Activated naive CD8-positive, alpha-beta T cell treated with anti-CD3 and anti-CD28 coated beads, Interleukin-2, amount 50 U/mL, for 16 hours (primary cell): ENCODE results near the gene CYTH4.
"Not testable (repeated sequence)": the region's sequence is repeated elsewhere in the genome, so short reads cannot be mapped to it uniquely, and the experiment has no call there.

Source experiments
- DNase-seq: peaks from one replicate; pipeline ENCODE4 v3.0.0-alpha.2; 2020; ENCODE audit warnings: low read depth, low spot score

CYTH4 gene, protein sequence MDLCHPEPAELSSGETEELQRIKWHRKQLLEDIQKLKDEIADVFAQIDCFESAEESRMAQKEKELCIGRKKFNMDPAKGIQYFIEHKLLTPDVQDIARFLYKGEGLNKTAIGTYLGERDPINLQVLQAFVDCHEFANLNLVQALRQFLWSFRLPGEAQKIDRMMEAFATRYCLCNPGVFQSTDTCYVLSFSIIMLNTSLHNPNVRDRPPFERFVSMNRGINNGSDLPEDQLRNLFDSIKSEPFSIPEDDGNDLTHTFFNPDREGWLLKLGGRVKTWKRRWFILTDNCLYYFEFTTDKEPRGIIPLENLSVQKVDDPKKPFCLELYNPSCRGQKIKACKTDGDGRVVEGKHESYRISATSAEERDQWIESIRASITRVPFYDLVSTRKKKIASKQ

DNA sequence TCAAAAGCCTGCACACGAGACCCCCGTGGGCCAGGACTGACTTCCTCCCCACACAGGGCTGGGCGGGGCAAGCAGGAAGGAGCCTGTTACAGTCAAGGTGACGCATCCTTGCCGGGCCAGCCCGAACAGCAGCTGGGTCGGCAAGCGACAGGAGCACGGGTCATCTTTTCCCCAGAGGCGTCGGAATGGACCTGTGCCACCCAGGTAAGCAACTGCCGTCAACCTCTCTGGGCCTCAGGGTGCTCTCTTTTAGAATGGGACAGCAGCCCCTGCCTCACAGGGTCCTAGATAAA is at the start of gene CYTH4:
Gene CYTH4, plus strand, starts transcription at position 124 of the 293 bp plus-strand sequence. Its CDS starts 62 bp downstream, at position 186.
- DNase-seq = peak; percentile 49

DNA sequence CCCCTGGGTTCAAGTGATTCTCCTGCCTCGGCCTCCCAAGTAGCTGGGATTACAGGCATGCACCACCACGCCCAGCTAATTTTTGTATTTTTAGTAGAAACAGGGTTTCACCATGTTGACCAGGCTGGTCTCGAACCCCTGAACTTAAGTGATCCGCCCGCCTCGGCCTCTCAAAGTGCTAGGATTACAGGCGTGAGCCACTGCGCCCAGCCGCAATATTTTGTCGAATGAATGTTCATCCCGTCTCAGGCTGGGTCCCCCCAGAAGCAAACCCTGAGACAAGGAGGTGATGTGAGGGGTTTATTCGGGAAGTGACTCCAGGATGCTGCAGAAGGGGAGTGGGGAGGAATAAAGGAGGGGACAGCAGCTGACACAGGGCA is 48.9 kb upstream of the CYTH4 start:
- not testable (repeated sequence) for DNase-seq

DNA sequence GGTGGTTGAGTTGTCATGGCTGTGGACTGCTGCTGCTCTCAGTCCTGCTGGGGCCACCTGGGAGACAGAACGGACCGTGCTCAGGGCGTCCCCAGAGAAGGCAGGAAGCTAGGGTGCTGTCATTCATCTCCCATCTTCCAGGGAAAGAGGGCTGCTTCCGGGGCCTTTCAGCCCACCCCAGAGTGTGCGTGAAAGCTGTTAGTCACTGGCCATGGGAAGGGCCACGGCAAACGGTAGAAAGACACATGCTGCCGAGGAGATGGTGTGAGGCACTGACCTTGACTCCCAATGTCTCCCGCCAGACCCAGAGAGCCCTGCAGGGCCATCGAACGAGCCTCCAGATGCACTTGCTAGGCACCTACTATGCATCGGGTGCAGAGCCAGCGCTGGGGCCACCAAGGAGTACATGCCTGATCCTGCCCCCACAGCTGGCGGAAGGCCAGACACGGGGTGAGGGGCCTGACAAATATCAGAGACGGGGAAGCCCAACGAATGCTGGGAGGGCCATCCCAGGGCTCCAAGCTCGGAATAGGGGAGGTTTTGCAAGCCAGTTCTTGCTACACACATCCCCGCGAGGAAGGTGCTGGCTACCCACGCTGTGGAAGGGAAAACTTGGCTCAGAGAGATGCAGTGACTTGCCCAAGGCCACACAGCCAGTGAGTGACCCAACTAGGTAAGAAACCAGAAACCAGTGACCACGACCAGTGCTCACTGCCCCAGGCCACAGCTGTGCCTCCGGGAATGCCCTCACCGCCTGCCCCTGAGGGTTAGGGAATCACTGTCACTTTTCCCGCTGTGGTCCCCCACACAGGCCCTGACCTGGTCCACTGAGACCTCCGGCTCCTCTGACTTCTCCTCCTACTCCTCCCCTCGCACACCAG is 48.3 kb upstream of the CYTH4 start:
- DNase-seq = no peak

DNA sequence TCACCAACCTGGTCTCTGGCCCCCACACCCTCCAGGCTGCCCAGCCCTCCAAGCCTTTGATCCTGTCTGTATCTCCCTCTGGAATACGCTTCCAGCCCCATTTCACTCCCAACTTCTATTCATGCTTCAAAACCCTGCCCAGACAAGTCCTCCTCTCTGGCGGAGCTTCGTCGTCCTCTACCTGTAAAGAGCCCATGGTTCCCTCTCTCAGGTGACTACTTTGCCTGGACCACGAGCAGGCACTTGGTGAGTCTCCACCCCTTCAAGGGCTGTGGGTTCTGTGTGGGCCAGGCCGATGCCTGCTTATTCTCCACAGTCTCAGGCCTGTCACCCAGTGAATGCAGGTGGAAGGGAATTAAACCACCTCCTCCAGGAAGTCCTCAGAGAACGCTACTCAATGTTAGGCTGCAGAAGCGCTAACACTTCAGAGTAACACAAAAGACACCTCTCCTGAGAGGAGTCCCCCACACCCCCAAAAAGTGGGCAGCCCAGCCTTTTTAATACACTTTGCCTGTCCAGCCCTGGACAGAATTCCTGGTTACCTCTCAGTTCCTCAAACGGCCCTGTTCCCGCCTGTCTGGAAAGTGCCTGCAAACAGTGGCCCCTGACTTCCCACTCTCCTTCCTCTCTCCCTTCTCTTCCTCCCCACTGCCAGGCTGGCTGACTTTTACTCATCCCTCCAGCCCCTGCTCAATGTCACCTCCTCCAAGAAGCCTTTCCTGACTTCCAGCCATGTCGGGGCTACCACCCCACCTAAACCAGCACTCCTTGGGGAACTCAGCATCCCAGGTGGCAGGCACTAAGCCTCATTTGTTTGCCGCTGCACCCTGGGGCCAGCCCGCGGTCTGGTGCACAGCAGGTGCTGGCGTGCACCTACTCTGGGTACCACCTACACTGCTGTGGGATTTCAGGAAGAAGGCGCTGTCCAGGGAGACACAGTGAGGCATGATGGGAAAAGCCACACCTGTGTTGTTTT is 47.3 kb upstream of the CYTH4 start:
- no peak for DNase-seq

DNA sequence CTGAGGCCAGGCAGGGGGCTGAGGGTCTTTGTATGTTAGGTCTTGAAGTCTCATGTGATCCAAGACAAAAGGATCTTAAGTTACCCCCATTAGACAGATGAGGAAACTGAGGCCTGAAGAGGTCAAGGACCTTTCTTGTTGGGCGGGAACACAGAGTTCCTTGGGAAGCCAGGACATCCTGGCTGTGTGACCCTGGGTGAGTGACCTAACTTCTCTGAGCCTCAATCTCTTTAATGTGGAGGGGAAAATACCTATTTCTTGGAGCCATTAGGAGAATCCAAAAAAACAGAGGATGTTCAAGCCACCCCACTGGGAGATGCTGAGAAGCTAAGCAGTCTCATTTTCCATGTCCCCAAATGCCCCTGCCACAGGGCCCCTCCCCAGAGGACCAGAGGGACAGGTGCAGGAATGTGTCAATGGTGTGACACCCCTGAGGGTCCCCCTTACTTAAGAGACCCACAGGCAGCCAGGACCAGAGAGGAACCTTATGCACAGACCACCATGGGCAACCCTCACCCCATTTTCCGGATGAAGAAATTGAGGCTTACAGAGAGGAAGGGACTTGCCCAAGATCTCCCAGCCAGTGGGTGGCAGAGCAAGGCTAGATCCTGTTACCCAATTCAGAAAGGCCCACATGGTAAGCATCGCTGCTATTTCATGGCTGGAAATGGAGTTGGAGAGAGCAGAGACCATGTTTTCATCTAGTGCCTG is 46.3 kb upstream of the CYTH4 start:
- no peak for DNase-seq

DNA sequence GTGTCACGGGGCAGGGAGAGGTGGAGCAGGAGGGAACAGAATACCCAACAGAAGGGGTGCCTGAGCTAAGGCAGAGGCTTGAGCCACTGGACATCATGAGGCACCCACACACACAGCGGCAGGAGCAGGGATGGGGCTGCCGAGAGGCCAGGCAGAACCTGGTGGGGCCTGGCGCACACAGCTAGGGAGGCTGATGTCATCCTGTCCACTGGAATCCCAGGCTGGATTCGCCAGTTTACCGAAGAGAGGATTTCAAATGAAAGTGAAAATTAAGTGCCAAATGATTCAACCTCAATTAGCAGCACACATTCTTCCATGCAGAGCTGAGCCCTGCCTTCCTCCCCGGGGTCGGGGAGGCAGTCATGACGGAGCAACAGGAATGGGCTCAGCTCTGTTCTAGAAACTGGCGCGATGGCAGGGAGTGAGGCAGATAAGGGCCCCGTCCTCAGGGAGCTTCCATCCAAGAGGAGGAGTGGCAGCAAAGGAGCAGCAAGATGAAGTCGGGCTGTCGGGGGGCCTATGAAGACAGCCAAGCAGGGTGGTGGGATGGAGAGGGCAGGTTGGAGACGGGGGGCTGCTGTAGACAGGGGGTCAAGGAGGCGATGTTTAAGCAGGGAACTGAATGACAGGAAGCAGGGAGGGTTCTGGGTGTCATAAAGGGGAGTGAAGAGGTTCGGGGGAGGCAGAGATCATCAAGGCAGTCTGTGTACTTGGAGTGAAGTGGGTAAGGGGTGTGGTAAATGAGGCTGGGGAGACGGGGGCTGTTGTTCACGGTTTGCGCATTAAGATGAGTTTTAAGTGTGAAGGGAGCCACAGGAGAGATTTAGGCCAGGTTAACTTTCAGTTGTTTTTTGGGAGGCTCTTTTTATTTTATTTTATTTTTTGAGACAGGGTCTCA is 44.7 kb upstream of the CYTH4 start:
- no peak for DNase-seq

DNA sequence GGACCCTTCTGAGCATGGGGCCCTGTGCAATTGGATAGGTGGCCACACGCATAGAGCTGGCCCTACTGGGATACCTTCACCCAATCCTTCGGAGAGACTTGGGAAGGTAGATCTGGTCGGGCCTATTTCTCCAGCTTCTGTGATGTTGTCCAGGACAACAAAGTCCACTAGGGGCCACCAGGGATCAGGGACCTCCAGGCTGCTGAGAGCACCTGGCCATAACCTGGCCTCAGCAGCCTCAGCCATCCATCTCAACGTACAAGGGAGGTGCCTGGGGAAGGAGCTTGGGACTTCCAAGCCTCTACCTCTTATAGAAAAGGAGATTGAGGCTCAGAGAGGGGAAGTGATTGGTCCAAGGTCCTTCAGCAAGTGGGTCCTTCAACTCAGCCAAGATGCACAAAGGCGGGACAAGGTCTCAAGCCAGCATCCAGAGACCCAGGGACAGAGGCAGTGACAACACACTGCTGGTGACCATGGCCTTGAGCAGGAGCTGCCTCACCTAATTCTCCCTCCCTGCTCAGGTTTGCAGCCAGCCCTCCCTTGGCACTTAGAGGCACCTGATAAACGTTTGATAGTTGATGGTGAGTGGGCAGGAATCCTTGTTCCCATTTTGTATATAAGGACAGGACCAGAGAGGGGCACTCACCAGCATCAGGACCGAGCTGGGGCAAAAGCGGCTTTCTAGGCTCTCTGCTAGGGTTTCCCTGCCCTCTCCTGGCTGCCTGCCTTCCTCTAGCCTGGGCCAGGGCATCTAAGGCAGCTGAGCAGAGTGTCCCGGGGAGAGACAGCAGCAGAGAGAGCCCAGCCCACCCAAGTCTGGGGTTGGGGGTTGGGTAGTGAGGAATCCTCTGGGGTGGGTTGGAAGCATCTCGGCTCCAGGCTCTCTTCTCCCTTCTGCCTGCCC is 42.7 kb upstream of the CYTH4 start:
- DNase-seq = no peak

DNA sequence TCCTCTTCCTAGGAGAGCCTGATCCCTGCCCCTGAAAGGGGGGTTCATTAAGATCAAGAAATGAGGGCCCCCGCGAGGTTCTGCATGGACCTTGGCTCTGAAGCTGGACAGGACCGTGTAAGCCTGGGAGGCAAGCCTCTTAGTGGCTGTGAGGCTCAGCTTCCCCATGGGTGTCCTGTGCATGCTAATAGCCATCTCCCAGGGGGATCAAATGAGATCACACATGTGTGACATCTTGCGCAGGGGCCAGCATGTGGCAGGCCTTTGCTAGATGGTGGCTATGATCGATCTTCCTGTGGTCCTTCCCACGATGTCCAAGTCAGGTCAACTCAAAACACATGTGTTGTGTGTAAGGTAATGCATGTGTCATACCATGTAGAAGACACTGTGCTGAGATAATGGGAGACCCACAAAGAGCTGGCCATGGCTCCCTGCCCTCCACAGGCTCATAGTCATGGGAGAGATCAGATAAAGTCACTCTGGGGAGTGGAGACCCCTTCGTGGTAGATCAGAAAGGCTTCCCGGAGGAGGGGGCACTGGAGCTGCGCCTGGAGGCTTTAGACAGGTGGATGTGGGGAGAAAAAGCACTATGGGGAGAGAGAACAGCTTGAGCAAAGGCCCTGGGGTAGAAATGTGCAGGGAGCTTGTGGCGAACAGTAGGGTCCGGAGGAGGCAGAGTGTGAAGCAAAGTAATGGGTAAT is 41.9 kb upstream of the CYTH4 start:
- no peak for DNase-seq

DNA sequence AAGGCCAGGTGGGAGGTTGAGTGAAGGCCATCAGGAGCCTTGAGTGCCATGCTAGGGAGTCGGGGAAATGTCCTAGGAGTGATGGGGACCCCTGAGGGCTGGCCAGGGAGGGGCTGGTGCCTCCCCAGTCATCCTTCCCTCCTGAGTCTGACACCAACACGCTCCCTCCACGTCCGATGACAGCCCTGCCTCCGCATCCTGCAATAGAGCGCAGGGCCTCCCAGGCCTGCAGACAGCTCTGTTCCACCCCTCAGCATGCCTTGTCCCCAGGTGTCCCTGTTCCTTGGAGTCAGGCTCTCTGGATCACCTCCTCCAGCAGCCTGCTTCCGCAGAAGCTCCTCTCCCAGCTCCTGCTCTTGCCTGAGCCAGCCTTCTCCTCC is 41.4 kb upstream of the CYTH4 start:
- DNase-seq = no peak

DNA sequence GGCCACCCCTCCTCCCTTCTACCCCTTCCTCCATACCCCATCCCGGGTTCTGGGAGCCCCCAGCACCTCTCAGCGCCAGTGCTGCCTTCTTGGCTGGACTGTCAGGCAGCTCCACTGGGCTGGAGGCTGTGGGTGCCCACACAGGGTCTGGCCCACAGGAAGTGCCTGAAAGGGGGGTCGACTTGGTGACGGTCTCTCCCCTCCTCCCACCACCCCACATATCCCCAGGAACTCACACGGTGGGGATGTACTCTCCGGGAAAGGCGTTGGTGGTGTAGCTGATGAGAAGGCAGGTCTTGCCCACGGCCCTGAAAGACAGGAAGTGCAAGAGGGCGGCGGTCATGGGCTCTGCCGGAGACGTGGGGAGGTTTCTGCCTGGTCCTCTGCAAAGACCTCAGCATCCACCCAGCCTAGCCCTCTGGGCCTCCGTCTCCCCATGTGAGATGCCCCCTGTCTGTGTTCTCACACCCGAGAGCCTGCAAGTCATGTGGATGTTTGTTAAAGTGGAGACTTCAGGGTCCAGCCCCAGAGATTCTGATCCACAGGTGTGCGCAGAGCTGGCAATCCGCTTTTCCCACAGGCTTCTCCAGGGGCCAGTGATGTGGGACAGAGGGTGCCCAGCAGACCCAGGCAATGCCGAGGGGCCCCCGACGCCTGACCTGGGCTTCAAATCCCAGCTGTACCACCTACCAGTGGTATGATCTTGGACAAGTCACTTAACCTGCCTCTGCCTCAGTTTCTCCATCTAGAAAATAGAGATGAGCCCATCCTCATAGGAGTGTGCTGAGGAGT is 40.8 kb upstream of the CYTH4 start:
- DNase-seq = no peak

DNA sequence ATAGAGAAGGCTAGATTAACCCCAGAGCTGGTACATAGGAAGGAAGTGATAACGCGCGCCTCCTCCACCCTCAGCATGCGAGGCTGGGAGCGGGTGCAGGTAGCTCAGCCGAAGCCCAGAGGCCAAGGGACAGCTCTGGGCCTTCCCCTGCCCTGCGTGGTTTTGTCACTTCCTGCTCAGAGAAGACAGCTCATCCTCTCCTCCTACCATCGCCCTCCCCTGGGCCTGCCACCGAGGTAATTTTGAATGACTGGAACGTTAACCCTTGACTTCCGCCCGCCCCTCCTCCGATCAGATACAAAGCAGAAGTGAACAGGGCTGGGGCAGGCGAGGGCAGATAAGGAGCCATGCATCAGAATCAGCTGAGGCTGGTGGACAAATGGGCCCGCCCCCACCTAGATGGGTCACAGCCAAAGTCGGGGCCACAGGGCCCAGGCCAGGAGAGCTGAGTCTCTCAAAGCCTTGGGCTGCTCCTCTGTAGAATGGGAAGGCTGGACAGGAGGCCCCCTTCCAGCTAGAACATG is 39.9 kb upstream of the CYTH4 start:
- peak; percentile 80 for DNase-seq

DNA sequence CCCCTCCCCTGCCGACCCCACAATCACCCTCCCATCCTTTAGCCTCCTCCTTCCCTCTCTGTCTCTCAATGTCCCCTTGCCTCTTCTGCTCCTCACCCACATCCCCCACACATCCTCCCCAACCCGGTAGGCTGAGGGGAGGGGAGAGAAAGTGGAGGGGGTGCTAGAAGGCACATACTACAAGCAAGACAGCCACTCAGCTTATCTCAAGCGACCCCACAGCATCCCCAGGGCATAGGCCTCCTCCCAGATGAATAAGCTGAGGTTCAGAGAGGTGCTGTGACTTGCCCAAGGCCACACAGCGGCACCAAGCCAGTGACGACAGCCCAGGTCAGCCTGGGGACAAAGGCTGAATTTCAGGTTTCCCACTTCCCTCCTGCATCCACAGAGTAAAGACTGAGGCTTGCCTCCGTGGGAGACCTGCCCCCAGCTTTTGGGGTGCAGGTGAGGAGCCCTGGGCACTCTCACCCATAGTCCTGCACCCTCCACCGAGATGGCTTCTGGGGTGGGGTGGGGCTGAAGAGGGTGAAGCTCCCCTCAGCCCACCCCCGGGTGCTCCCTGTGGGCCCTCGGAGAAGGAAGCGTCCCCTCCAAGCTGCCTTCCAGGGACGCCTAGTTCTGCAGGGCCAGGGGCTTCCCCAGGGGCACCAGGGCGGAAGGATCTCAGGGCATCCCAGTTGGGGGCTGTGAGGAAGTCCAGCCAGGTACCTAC is 38.8 kb upstream of the CYTH4 start:
- no peak for DNase-seq

DNA sequence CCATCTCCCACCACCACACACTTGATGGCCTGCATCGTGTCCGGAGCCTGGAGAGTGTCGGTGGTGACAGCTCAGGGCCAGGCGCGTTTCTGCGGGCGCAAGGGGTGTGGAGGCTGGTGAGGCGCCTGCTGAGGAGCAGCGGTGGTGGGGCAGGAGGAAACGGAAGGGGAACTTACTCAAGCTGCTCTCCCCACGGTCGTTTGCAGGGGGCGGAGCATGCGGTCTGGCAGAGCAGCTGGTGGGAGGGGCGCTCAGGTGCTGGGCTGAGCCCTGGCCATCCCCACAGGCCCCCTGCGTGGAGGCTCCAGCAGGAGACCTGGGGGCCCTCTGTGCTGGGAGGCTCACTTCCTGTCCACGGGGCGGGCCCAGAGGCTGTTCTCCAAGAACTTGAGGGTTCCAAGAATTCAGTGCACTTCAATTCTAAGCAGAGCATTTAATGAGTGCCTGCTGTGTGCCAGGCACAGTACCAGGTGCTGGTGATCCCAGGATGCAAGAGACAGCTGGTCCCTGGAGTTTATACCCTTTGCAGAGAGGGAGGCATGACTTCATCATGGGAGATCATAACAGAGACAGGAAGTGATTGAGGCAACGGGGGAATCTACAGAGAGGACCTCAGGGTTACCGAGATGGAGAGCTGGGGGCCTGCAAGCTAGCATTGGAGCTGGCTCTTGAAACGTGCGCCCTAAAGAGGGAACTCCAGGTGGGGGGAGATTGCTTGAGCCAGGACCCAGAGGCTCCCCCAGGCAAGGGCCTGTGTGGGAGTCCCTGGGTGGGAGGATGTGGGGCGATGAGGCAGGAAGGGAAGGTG is 38.0 kb upstream of the CYTH4 start, which contains the start of gene RAC2:
Gene RAC2, minus strand, starts transcription at position 156 of the 808 bp plus-strand sequence. Its CDS starts 121 bp downstream, at position 35.
- peak; percentile 69 for DNase-seq

DNA sequence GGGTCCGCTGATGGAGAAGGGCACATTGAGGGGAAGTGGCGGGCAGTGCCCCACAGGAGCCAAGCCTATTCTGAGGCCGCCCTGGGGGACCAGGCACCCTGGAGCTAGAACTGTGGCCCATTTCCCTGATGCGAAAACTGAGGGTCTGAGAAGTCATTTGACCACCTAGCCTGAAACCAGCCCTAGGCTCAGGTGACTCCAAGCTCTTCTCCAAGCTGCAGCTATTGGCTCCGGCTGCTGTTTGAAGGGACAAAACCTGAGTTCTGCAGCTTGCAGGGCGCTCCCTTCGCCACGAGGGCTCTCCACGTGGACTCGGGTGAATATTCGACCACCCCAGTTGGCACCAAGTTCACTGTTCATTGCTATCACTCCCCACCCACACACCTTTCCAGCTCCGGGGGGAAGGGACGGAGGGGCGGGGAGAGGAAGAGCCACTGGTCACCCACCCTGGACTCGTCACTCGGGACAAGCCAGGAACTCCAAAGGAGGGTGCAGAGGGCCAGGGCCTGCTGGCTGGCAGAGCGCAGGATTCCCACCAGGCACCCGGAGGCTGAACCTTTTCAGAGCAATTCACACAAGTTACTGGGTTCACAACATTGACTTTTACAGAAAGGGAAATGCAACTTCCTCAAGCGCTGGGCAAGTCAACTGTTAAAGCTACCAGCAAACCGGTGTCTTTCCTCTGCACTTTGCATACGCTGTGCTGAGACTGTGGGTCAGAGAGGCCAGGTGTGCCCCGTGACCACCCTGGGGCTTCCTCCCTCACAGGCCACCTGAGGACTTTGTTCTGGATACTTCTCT is 37.2 kb upstream of the CYTH4 start:
- no peak for DNase-seq

DNA sequence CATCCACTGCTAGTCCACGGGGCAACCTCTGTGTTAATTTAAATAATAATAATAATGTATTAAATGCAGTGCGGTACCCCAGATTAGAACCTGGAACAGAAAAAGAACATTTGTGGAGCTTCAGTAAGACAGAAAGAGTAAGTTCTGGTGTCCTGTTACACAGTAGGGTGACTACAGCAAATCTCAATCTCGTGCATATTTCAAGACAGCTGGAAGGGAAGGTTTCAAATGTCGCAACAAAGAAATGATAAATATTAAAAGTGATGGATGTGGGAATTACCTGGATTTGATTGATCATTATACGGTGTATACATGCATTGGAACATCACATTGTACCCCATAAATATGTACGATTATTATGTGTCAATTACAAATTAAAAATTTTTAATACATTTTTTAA is 36.6 kb upstream of the CYTH4 start:
- DNase-seq = no peak
